Gastrocnemius medialis (tissue), 4 donors: ENCODE data around the gene GNG7. TPM values are rescaled to one million over a fixed set of nuclear protein-coding genes. Genes with fewer than 3 reads are reported as not detected.
"Not testable (repeated sequence)": the region's sequence is repeated elsewhere in the genome, so short reads cannot be mapped to it uniquely, and the experiment has no call there.

ENCODE experiments used
- ATAC-seq, 2 donors: fragments of 150-250 bp; one replicate each; pipeline ENCODE4 v1.9.1; 2016
- DNase-seq, 2 donors: peaks; one replicate each; pipeline ENCODE4 v3.0.0-alpha.2; 2019
- H3K27ac ChIP-seq, 4 donors: fragments of 200-600 bp; sonication (generic); 1 replicate in 1 of 4; 2 replicates in 3 of 4; pipeline ENCODE4 v1.5.1; 2016 to 2018; ENCODE audit warnings: mild to moderate bottlenecking in 2 of 4, moderate library complexity in 1 of 4
- H3K27me3 ChIP-seq, 3 donors: fragments of 200-600 bp; sonication (generic) in 2 of 3; 1 replicate in 1 of 3; 2 replicates in 2 of 3; pipeline versions ENCODE4 v1.5.1 to v1.6.0; 2016 to 2019; ENCODE audit warnings: mild to moderate bottlenecking in 1 of 3, moderate library complexity in 1 of 3
- H3K36me3 ChIP-seq, 2 donors: fragments of 200-600 bp; sonication (generic) in 1 of 2; one replicate each; pipeline ENCODE4 v1.5.1; 2017 to 2018
- H3K4me1 ChIP-seq, 2 donors: fragments of 200-600 bp; sonication (generic) in 1 of 2; one replicate each; pipeline ENCODE4 v1.5.1; 2016 to 2017; ENCODE audit warnings: mild to moderate bottlenecking in 2 of 2
- H3K4me3 ChIP-seq, 4 donors: fragments of 200-600 bp; sonication (generic) in 3 of 4; 1 replicate in 1 of 4; 2 replicates in 3 of 4; pipeline ENCODE4 v1.5.1; 2016 to 2019; ENCODE audit warnings: mild to moderate bottlenecking in 2 of 4
- H3K9me3 ChIP-seq, 3 donors: fragments of 200-600 bp; sonication (generic) in 2 of 3; 1 replicate in 1 of 3; 2 replicates in 2 of 3; pipeline ENCODE4 v1.5.1; 2016 to 2019
- POLR2A ChIP-seq, 2 donors: fragments of 450-650 bp; IDR thresholded peaks; one replicate each; pipeline ENCODE4 v1.6.1; 2017; ENCODE audit warnings: antibody characterized with exemption in 2 of 2, mild to moderate bottlenecking in 2 of 2, moderate library complexity in 2 of 2
- in situ Hi-C, 4 donors: fragments of 200-750 bp; cut with MboI; loops; one replicate each; pipeline versions ENCODE4 v1.15.0 to v1.8.0; 2017; ENCODE audit warnings: low sequenced_read_pairs in 4 of 4
- intact Hi-C: fragments of 100-400 bp; cut with DNase I; formaldehyde crosslinking; loops from one replicate; pipeline ENCODE4 v1.15.1; 2023; ENCODE audit warnings: low total_unique reads
- total RNA-seq, 4 donors: library from RNA; depleted of rRNA; stranded (reverse); fragments of >200 nt; gene quantifications; one replicate each; pipeline versions ENCODE4 v1.1.0 to v1.2.3, GENCODE V29; 2016
- TF ChIP-seq, protein P1 (sequence below), 5 experiments: fragments of 450-650 bp in 3 of 5; fragments of 200-600 bp in 2 of 5; sonication (generic) in 2 of 5; IDR thresholded peaks in 4 of 5; conservative IDR thresholded peaks in 1 of 5; 1 replicate in 4 of 5; 2 replicates in 1 of 5; pipeline ENCODE4 v1.5.1; 2016 to 2019; ENCODE audit warnings: antibody characterized with exemption in 5 of 5, mild to moderate bottlenecking in 3 of 5, moderate library complexity in 3 of 5

GNG7 gene
- total RNA-seq, 4 donors from 2014 or later = 0.46 to 1.1 (median 0.62) TPM

DNA sequence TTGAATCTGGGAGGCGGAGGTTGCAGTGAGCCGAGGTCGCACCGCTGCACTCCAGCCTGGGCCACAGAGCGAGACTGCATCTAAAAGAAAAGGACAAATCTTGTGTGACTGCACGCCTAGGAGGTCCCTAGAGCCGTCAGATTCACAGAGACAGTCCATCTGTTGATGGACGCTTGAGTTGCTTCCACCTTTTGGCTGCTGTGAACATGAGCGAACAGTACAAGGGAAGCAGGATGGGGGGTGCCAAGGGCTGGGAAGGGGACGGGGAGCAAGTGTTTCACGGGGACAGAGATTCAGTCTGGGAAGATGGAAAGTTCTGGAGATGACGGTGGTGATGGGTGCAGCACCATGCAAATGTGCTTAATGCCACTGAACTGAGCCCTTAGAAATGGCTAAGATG lies 78.7 kb downstream of the GNG7 start:
- H3K27me3 ChIP-seq = no peaks in the 10 kb centered on the region
- in situ Hi-C loops (no loop called here), intact Hi-C loops (no loop called here)
- TF ChIP-seq, protein P1, sequence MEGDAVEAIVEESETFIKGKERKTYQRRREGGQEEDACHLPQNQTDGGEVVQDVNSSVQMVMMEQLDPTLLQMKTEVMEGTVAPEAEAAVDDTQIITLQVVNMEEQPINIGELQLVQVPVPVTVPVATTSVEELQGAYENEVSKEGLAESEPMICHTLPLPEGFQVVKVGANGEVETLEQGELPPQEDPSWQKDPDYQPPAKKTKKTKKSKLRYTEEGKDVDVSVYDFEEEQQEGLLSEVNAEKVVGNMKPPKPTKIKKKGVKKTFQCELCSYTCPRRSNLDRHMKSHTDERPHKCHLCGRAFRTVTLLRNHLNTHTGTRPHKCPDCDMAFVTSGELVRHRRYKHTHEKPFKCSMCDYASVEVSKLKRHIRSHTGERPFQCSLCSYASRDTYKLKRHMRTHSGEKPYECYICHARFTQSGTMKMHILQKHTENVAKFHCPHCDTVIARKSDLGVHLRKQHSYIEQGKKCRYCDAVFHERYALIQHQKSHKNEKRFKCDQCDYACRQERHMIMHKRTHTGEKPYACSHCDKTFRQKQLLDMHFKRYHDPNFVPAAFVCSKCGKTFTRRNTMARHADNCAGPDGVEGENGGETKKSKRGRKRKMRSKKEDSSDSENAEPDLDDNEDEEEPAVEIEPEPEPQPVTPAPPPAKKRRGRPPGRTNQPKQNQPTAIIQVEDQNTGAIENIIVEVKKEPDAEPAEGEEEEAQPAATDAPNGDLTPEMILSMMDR (IDR thresholded peaks at IDR 0.05 in 4 of 5, conservative IDR thresholded peaks at IDR 0.05 in 1 of 5) = no peak
- TF ChIP-seq POLR2A (IDR thresholded peaks at IDR 0.05) = no peak
- no peaks in the 10 kb centered on the region for H3K36me3 ChIP-seq
- no peaks in the 10 kb centered on the region for H3K9me3 ChIP-seq
- H3K4me3 ChIP-seq = no peak overlapping the region
- DNase-seq (no peak), ATAC-seq (no peak)
- H3K4me1 ChIP-seq = peaks cover 29% of the 10 kb centered on the region in 2 donors
- H3K27ac ChIP-seq = peak overlapping the region; percentile 60 to 94 (median 71)

DNA sequence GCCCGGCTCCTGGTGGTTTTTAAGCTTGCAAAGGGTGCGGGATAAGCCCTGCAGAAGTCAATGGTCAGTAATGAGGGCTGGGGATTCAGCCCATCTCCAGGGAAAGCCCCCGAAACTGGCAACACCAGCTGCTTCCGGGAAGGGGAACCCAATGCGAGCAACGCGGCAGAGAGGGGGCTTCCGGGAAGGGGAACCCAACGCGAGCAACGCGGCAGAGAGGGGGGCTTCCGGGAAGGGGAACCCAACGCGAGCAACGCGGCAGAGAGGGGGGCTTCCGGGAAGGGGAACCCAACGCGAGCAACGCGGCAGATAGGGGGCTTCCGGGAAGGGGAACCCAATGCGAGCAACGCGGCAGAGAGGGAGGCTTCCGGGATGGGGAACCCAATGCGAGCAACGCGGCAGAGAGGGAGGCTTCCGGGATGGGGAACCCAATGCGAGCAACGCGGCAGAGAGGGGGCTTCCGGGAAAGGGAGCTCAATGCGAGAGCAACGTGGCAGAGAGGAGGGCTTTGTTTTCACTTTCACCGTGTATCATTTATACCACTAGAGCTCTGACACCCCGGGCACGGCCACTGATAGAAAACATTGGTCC lies 80.0 kb downstream of the GNG7 start:
- peaks cover 24 to 25% of the 10 kb centered on the region in 2 donors for H3K4me1 ChIP-seq
- H3K36me3 ChIP-seq, intact Hi-C loops, in situ Hi-C loops, H3K9me3 ChIP-seq, H3K4me3 ChIP-seq, DNase-seq, ATAC-seq, H3K27me3 ChIP-seq: not testable (repeated sequence)
- H3K27ac ChIP-seq = peak overlapping the region in 1 of 4 donors; percentile 94

DNA sequence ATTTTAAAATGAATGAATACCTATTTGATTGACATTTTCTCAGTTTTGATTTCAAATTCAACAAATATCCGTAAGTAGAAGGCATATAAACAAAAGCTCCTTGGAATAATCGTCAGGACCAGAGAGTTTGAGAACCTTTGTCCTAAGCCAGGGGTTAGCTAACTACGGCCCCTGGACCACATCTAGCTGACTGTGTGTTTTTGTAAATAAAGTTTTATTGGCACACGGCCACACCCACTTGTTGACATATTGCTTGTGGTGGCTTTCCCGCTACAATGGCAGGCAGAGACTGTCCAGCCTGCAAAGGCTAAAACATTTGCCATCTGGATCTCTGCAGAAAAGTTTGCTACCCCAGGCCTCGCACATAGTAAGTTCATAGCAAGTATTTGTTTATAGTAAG lies 83.4 kb downstream of the GNG7 start:
- no peak for TF ChIP-seq POLR2A (IDR thresholded peaks at IDR 0.05)
- TF ChIP-seq, protein P1 (IDR thresholded peaks at IDR 0.05 in 4 of 5, conservative IDR thresholded peaks at IDR 0.05 in 1 of 5) = no peak
- Histone ChIP-seq H3K4me3 (no peak overlapping the region), H3K36me3 (no peaks in the 10 kb centered on the region), H3K4me1 (peaks cover 5 to 10% of the 10 kb centered on the region in 2 donors), H3K27ac (no peak overlapping the region), H3K9me3 (no peaks in the 10 kb centered on the region), H3K27me3 (no peaks in the 10 kb centered on the region)
- no peak for DNase-seq
- intact Hi-C loops = no loop called here
- in situ Hi-C loops = loop anchor here (10.0 kb wide), 2 partner anchors 144 to 154 kb away; partner anchors contain the start of gene GADD45B (in 3 of the 4)
- ATAC-seq = no peak

GRCh38 chr19:2618611-2619010 lies 83.9 kb downstream of the GNG7 start:
- intact Hi-C loops (no loop called here), in situ Hi-C loops (loop anchor here (10.0 kb wide), 2 partner anchors 144 to 154 kb away; partner anchors contain the start of gene GADD45B (in 3 of the 4))
- Histone ChIP-seq H3K27me3 (no peaks in the 10 kb centered on the region), H3K4me3 (no peak overlapping the region), H3K27ac (no peak overlapping the region), H3K9me3 (no peaks in the 10 kb centered on the region), H3K4me1 (peaks cover 5 to 10% of the 10 kb centered on the region in 2 donors), H3K36me3 (no peaks in the 10 kb centered on the region)
- DNase-seq (peak in 1 of 2 donors; percentile 42), ATAC-seq (no peak)
- TF ChIP-seq, protein P1 (IDR thresholded peaks at IDR 0.05 in 4 of 5, conservative IDR thresholded peaks at IDR 0.05 in 1 of 5) = no peak
- TF ChIP-seq POLR2A (IDR thresholded peaks at IDR 0.05) = no peak

DNA sequence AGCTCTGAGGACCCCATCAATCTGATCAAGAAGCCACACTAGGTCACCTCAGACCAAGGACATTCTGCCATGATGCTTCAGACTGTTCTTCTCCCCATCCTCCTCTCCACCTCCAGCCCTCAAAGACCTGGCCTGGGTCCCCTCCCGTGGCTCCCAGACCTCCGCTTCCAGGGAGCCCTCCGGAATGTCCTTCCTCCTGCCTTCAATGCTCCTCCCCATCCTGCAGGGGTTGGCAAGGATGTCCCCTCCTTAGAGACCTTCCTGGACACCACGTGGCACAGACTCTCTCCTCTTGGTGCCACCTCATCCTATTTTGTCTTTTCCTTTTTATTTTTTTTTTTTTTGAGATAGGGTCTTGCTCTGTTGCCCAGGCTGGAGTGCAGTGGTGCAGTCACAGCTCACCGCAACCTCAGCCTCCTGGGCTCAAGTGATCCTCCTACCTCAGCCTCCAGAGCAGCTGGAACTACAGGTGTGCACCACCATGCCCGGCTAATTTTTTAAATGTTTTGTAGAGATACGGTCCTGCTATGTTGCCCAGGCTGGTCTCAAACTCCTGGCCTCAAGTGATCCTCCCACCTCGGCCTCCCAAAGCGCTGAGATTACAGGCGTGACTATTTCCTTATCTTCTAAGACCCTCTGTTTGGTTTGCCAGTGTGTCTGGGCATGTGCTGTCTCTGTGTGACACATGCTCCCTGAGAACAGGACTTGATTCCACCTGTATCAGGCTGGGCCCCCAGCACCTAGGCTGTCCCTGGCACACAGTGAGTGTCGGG lies 84.9 kb downstream of the GNG7 start:
- Histone ChIP-seq H3K4me3 (no peak overlapping the region), H3K27ac (no peak overlapping the region), H3K36me3 (no peaks in the 10 kb centered on the region), H3K4me1 (peaks cover 5 to 10% of the 10 kb centered on the region in 2 donors), H3K27me3 (no peaks in the 10 kb centered on the region), H3K9me3 (no peaks in the 10 kb centered on the region)
- in situ Hi-C loops (loop anchor here (10.0 kb wide), 2 partner anchors 143 to 153 kb away; partner anchors contain the start of gene GADD45B (in 3 of the 4)), intact Hi-C loops (no loop called here)
- ATAC-seq (no peak), DNase-seq (no peak)
- TF ChIP-seq POLR2A (IDR thresholded peaks at IDR 0.05) = no peak
- TF ChIP-seq, protein P1 (IDR thresholded peaks at IDR 0.05 in 4 of 5, conservative IDR thresholded peaks at IDR 0.05 in 1 of 5) = no peak
